Breast epithelium (tissue), 3 donors: ENCODE data around the gene ZC3H14.

Source experiments
- CTCF ChIP-seq, 3 donors: fragments of 450-650 bp; IDR thresholded peaks; one replicate each; pipeline ENCODE4 v1.5.1; 2016 to 2017; ENCODE audit warnings: antibody characterized with exemption in 3 of 3, mild to moderate bottlenecking in 3 of 3, moderate library complexity in 3 of 3
- POLR2A ChIP-seq: fragments of 450-650 bp; IDR thresholded peaks from one replicate; pipeline ENCODE4 v1.6.1; 2016; ENCODE audit warnings: antibody characterized with exemption, mild to moderate bottlenecking, moderate library complexity

GRCh38 chr14:88533064-88533602, 29.7 kb upstream of the ZC3H14 start:
- TF ChIP-seq CTCF (IDR thresholded peaks at IDR 0.05) (no peak), POLR2A (no peak)
